ENCODE measurements around the gene KRTAP10-1.

Gene KRTAP10-1

DNA sequence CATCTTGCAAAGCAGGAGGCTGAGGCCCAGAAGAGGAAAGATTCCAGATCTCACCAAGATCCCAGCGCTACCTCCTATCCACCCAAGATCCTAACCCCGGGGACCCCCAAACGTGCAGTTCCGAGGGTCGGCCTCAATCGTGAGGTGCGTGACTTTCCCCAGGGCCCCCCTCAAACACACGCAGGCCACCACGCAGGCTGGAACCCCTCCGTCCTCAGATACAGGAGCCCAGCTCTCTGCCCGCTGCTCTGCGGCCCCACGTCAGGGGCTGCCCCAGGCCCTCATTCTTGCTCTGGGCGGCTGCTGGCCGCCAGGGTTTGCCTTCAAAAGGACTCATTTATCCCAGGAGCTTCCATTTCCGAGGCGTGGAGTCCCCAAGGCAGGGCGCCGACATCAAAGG lies 39.9 kb downstream of the KRTAP10-1 start:
- no peak for DNase-seq

DNA sequence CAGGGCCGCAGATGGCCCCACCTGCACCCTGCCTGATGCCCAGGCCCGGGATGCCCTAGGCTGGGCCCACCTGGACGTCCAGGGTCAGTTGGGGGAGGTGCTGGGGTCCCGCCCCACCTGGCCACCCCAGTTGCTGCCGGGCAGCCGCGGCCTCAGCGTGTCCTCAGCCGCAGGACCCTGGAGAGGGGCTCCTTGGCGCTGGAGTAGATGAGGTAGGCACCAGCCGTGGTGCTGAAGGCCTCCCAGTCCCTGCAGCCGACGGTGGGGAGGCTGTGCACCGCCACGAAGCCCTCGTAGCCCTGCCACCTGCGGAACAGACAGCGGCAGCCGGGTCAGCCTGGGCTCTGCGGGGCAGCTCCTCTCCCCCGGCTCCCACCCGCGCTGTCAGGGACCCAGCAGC lies 40.4 kb downstream of the KRTAP10-1 start:
- no peak for DNase-seq

DNA sequence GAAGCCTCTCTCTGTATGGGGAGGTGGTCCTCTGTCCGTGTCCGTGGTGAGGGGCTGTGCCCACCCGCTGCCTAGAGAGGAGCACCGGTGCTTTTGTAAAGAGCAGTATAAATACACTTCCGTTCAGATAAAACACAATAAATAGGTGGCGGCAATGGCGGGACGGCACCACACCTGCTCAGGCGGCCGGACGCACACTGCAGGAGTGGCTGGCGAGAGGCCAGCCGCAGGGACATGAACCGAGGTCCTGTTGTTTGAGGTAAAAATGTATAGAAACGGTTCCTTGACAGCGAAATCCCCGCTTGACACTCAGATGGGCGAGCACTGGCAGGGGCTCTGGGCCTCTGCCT lies 40.8 kb downstream of the KRTAP10-1 start:
- no peak for DNase-seq

DNA sequence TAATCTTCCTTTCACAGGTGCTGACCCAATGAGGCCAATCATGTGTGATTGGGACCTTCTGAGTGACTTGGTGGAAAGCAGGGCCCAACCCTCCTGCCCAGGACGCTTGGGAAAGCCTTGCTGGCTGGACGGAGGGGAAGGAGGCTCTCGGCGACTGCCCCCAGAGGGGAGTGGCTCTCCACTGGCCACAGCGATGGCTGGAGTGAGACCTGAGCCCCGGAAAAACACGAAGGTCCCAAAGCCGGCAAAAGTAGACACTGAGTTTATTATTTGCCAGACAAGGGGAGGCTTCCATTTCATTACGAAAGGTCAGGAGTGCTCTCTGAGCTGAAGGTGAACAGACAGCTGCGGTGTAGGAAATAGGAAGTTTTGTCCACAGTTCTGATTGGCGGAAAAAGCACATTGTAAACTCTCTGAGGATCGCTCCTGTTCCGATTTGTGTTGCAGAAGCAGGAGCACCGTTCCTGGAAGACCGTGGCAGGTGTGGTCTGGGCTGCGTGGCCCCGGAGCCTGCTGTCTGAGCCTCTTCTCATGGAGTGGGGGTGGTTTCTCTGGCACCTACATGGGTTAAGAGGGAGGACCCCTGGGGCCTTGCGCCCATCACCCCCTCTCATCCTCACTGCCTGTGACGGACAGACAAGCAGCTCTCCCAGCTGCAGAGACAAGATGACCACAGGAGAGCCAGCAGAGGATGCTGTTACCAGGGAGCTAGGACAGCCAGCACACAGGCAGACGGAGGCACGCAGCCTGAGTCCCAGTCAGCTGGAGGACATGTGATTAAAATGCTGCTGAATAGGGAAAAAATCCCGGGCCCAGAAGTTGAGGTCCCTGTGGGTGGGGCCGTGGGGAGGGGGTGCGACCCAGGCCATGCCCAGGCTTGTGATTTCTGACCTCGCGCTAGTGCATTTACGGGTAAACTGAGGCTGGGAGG lies 41.5 kb downstream of the KRTAP10-1 start:
- DNase-seq = no peak

DNA sequence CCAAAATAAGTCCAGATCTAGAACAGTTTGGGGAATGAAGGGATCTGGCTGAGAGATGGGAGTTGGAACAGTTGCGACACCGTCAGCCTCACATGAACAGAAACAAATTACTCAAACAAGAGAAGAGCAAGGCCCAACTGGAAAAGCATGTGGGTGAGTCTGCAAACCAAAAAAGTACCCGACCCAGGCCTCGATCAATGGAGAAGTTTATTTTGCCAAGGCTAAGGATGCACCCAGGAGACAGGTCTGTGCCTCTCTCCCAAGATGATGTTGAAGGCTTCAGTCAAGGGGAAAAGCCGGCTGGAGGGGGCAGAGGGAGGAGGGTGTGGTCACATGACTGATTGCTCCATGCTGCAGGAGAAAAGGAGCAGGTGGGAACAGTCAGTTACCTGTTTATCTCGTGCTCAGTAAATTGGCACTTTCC lies 42.3 kb downstream of the KRTAP10-1 start:
- DNase-seq = no peak

DNA sequence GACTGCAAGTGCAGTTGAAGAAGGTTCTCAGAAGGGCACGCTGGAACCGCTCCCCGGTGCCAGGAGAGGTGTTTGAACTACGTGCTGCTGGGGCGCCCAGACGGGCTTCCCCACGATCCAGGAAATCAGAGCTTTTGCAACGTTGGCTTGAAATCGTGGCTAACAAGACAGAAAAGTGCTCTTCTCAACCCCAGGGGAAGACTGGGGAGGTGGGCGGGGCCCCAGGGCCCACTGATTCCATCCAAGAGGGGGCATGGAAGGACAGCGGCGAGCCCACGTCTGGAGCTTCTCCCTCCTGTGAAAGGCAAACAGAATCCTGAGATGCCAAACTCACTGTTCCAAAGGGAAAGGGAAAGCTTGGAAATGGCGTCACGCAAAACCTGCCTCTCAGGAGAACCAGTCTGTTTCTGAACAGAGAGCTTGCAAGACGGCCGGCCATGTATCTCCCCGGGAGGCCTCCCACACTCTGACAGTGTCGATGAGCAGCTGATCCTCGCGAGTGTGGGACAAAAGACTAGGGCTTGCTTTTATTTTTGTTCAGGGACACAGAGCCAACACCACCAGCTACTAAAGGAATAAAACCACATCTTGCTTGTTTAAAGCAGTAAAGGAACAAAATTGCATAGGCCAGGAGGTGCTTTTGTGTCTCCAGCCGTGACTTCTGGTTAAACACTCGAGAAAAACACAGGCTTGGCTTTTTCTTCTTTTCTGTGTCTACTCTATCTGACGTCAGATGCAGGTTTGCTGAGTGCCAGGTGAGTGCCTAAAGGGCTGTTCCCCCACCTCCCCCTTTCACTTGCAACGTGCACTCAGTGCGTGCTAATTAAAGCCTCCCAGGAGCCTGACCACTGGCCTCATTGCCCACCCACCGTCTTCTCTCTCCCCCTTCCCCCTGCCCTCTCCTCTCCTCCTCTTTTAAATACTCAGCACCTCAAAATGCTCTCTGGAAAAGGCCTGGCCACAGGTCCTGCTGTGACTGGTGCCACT lies 43.1 kb downstream of the KRTAP10-1 start:
- DNase-seq = no peak

DNA sequence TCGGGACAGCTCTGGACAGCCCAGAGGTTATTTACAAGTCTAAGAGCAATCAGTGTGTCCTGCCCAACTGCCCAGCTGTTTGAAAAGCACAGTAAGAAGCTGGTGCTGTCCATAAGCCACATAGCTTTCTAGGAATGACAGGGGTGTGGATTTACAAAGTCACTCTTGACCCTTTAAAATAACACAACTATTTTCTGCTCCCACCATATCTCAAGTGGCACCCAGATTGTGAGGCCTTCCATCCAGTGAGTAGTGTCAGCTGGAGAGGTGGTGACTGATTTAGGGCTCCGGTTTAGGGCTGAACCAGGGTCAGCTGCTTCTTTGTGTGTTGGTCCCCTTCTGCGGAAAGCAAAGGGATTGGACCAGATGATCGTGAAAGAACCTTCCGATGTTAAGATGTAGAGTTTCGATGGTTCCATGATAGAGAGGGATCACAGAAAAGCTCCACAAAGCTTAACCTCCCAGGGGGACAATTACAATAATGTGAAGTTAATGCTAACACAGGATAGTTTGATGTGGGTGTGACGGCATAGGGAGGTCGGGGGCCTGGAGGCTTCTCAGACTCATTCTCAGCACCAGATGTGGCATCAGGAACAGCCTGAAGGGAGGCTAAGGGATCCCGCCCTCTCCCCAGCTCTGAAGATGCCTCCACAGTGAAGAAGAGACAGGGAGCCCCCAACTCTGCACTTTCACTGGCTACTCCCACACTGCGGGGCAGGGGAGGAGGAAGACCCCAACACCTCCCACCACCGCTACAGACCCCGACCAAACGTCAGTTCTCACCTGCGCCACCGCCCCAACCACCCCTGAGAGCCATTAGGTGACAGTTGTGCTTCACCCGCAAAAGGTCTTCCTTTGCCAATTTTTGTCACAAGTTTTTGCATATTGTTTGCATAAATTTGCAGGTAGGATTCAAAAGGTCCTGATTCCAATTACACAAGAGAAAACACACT lies 44.1 kb downstream of the KRTAP10-1 start:
- no peak for DNase-seq

DNA sequence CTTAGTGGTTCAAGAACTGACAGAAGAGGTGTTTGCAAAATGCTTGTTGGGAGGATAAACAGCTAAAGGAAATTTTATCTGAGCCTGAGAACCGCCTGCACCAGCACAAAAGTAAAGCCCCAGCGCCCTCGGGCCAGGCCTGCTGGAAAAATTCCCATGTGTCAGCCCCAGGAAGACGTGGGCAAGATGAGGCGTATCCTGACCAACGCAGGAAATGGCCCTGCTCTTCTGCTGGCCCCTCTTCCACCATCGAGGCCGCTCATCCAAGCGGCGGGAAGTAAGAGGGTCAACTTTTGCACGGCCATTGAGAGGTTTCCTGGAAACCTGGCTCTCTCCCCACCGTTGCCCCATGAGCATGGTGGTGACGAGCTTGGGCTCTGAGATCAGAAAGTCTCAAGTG lies 45.0 kb downstream of the KRTAP10-1 start:
- DNase-seq = no peak

DNA sequence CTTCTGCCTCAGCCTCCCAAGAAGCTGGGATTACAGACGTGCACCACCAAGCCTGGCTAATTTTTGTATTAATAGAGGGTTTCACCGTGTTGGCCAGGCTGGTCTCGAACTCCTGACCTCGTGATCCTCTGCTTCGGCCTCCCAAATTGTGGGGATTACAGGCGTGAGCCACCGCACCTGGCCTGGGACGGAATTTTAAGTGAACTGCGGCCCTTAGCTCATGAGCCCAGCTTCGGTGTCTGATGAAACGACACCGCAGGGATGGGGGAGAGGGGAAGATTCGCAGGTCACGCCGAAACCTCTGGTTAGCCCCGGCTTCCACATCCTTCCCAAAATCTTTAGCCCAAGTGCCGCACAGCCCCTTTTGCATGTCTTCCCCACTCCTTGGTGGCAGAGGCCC lies 45.6 kb downstream of the KRTAP10-1 start:
- DNase-seq = no peak

DNA sequence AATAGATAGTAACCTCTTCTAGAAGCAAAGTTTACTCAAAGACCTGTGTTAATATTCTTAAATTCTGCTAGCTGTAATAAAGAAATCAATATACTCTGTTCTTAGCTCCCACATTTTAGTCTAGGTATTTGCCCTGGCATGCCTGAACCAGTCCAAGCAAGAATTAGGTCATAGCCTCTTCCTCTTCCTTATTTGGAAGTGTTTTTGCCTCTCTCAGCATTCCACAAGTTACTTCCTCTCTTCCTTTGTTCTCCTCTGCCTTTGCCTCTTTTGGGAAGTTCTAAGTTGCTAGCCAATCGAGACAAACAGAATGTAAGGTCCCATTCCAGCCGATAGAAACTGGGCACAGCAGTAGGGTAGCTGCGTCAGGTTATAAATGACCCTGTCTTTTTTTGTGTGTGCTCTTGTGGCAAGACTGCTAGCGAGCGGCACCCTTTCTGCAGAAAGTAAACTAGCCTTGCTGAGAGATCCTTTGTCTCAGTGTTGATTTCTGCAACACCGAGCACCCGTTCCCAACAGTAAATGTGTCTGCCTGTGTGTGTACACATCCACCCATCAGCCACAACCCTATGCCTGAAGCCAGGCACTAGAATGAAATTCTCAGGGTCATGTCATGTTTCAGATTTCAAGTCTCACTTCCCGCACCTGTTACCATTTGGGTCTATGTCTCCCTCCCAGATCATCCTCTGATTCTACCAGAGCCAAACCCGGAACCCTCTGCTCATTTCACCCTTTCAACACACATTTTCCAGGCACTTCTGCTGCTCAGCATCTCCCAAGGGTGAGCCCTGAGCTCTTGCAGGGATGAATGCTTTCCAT lies 47.2 kb downstream of the KRTAP10-1 start:
- no peak for DNase-seq

DNA sequence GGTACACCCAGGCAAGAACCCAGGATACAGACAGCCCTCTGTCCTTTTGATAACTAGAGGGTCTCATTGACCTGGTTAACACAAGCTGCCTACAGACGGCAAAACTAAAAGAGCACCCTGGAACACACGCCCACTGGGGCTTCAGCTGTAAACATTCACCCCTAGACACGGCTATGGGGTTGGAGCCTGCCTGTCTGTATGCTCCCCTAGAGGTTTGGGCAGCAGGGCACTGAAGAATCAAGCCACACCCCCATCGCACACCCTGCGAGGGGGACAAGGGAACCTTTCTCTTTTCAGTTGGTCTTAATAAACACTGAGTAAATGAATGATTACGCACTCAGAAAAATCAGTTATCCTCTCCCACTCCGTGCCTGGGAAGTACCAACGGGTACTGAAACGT lies 49.2 kb downstream of the KRTAP10-1 start:
- DNase-seq = no peak

DNA sequence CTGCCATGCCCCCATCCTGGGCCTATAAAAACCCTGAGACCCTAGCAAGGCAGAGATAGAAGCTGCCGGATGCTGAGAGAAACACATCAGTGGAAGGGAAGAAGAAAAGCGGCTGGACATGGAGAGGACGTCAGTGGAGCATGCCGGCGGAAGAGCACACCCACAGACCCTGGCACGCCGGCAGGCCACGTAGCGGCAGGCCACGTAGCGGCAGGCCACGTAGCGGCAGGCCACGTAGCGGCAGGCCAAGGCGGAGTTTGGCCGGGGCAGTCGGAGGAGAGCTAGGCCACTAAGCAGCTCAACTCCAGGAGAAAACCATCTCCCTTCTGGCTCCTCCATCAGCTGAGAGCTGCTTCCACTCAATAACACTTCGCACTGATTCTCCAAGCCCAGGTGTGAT lies 49.6 kb downstream of the KRTAP10-1 start:
- no peak for DNase-seq

DNA sequence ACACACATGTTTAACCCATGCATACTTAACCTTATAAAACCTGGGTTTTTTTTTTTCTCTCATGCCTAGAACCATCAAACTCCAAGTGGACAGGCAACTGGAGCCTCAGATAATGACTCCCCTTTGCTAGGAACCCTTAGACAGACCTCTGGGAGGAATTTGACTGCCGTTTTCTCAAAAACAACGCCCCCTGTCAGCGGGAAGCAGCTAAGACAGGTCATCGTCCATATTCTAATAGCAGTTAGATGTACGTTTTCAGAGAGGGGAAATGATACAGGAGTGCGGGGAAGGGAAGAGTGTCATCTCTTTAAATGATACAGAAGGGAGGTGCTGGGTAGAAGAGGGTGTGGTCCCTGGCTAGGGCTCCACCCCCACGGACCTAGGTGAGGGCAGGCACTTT lies 50.0 kb downstream of the KRTAP10-1 start:
- DNase-seq = no peak
